GM18517 (cell line): ENCODE measurements around the gene DSCAML1.

Experiments used
- ATAC-seq: cut with Tn5 transposase; IDR thresholded peaks from one replicate; pipeline ENCODE4 v1.9.1; 2021; ENCODE audit warnings: mild to moderate bottlenecking, moderate library complexity; ENCODE audit not compliant: unreplicated experiment

Gene DSCAML1

GRCh38 chr11:117591316-117592039, 205.5 kb downstream of the DSCAML1 start:
- ATAC-seq: no peak

DNA sequence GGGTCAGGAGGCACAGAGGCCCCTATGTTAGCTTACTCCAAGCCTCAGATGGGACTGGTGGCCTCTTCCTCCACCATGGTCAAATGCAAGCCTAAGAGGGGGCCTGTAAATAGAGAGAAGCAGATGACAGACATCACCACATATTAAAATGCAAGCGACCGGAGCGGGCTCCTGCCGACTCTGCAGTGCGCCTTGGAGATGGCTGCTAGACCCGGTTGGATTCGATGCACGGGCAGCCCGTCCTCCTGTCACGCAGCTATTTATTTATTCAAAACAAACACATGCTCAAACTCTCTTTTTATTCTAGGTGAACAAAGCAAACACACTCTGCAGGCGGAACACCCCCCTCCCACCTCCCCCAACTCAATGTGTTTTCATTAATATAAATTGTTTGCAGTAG, 208.0 kb downstream of the DSCAML1 start:
- no peak for ATAC-seq

- no peak for ATAC-seq
These were observed 208.7 kb downstream of the DSCAML1 start for GRCh38 chr11:117588166-117588810.

DNA sequence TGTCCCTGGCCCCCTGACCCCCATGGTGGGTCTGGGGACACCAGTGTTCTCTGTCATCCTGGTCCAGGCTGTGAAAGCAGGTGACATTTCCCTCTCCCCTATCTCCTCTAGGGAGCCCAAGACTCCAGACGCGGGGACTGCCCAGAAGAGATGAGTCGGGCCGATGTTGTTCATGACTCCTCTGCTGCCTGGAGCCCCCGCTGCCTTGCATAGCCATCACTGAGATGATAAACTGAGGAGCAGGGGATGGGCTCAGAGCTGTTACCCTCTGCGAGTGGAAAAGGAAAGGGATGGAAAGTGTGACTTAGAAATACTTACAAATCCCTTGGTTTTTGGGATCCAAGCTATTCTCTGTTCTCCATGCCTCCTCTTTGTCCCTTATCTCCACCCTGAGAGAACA, 209.6 kb downstream of the DSCAML1 start:
- ATAC-seq: no peak

DNA sequence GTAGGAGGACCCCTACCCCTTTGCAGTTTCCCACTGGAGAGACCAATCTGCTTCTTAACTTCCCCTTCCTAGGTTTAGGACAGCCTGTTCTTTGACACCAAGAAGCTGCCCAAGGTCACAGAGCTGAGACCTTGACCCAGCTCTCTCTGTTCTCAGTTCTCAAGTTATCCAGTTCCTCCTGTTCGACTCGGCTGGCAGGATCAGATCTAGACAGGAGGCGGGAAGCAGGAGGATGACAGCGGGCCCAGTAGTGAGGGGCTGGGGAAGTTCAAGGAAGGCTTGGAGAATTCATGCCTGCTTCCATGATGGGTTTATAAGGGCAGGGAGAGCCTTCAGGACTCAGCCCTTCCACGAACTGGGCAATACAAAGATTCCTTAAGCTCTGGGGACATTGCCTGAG, 210.6 kb downstream of the DSCAML1 start:
- ATAC-seq: no peak

DNA sequence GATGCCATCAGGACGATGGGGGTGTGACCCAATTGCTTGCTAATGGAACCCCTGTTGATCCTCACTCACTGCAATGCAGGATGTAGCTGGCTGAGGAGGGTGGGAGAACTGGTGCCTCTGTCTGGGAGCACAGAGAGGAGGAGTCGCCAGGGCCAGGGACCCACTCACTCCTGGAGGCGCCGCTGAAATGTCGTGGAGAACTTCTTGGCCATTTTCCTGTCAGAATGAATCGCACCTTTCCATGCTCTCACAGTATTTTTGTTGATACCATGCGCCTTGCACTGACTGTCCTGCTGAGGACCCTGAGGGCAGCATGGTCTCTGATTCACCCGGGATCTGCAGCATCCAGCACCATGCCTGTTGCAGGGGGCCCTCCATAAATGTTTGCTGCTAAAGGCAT, 211.4 kb downstream of the DSCAML1 start:
- ATAC-seq: no peak

- ATAC-seq: no peak
These were observed 212.8 kb downstream of the DSCAML1 start for GRCh38 chr11:117584056-117584830.

- ATAC-seq: no peak
These were observed 213.8 kb downstream of the DSCAML1 start for GRCh38 chr11:117583063-117583801.

- ATAC-seq: no peak
These were observed 214.6 kb downstream of the DSCAML1 start for GRCh38 chr11:117582433-117582832.

DNA sequence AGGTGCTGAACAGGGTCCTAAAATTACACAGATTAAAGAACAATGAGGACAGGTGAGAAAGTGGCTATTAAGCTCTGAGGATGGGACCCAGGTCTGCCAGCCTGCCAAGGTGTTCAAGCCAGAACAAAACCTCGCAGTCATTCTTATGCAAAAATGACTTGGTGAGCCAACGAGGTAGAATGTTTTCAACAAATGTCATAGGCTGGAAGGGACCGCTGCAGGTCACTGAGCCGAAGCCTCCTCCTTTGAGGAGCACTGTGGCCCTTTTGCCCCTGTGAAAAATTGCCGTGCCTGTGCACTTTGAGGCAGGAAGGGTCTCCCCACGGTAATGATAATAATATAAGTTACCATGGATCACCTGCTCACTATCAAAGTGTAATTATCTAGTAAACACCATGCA, 216.2 kb downstream of the DSCAML1 start:
- no peak for ATAC-seq

- ATAC-seq: no peak
These were observed 217.9 kb downstream of the DSCAML1 start for GRCh38 chr11:117579161-117579560.

DNA sequence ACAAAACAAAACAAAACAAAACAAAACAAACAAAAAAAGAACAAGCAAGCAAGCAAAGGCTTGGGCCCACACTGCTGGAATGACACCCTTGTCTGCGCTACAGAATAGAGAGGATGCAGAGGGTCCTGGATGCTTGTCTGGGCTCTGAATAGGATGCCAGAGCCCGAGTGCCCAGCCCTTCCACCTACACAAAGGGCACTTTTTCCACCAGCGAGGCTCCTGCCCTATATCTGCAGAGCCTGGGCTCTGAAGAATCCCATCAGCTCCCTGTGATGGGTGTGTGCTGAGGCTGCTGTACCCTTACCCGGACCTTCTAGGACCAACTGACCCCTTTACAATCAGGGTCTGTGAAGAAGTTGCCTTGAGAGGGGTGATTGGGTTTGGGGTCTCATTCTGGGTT, 221.2 kb downstream of the DSCAML1 start:
- ATAC-seq: no peak

- no peak for ATAC-seq
These were observed 222.5 kb downstream of the DSCAML1 start for GRCh38 chr11:117574551-117574950.

DNA sequence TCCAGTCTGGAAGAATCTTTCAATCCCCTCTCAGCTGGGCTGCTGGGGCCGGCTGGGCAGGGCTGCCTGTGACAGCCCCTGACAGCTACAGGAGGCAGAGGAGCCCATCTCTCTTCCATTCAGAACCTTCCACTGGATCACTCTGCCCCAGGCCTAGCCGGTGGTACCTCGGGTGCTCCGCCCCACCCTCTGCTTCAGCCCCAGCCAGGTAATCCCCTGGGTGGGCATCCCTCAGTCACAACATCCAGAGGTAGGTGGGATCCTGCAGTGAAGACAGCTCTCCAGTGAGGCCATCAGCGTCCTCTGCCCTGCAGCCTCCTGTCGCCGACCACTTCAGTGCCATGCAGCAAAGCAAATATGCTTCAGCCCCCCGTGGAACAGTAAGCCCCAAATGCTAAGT, 223.7 kb downstream of the DSCAML1 start:
- ATAC-seq: no peak

DNA sequence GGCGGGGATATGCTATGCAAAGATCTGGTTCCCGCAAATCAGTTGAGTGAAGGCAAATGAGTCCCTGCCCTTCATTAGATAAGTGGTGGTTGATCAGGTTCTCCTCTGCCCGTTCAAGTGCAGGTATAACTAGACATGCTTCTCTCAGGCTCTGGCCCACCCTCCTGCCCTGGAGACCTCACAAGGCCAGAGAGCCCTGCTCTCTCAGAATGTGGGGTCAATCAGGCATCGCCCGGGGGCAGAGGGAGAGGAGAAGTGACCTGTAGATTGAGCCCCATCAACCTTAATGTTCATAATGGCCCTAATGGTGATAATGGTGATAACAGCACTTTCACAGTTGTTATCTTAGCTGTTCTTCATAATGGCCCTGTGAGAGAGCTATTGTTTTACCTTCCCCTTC, 224.3 kb downstream of the DSCAML1 start:
- no peak for ATAC-seq

GRCh38 chr11:117572129-117572528, 224.9 kb downstream of the DSCAML1 start:
- no peak for ATAC-seq

GRCh38 chr11:117570701-117571100, 226.3 kb downstream of the DSCAML1 start:
- ATAC-seq: no peak

- ATAC-seq: no peak
These were observed 227.1 kb downstream of the DSCAML1 start for GRCh38 chr11:117569911-117570310.

GRCh38 chr11:117565709-117566108, 231.3 kb downstream of the DSCAML1 start:
- no peak for ATAC-seq

DNA sequence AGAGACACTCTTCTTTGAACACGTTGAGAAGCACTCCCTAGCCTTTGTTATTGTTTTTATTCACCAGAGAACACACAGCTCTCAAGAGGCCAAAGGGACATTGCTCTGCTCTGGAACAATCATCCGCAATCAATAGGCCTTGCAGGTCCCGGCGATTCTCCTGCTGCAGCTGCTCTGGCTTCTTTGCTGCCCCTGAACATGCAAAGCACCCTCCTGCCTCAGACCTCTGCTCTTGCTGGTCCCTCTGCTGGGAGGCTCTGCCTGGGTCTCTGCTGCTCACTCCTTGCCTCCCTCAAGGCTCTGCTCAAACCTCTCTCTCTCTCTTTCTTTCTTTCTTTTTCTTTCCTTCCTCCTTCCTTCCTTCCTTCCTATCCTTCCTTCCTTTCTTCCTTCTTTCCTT, 232.7 kb downstream of the DSCAML1 start:
- no peak for ATAC-seq

GRCh38 chr11:117563556-117563955, 233.5 kb downstream of the DSCAML1 start:
- ATAC-seq: no peak
